Measurements from ENCODE around the gene CDC37. TPM values are rescaled to one million over a fixed set of nuclear protein-coding genes. Genes with fewer than 3 reads are reported as not detected.

Gene CDC37
- total RNA-seq, 1 experiment from 2014 or later = 260 TPM

- ChIA-PET POLR2A (no interaction called here), RAD21 (ENCODE audit: low non-redundant PET in 1 of 2, low total read pairs in 2 of 2, uncharacterized antibody in 2 of 2, unreplicated experiment in 2 of 2) (no interaction called here), CTCF (interaction anchor here (8.8 kb wide), 1 partner anchor 136 kb away, joined by 233 read pairs; no protein-coding TSS in a partner anchor)
- no peak overlapping the region for H3K4me3 ChIP-seq (replicated peaks in 1 of 2; ENCODE audit: low read depth in 1 of 2, low read length in 2 of 2)
- ATAC-seq (no peak), DNase-seq (ENCODE audit: low read depth, low spot score) (no peak)
- no peaks in the 10 kb centered on the region for H3K9me2 ChIP-seq (ENCODE audit: insufficient read depth)
- H3K9me3 ChIP-seq (ENCODE audit: control insufficient read depth in 1 of 2, insufficient read depth in 1 of 2, low read depth in 1 of 2, low read length in 2 of 2) = no peaks in the 10 kb centered on the region
- no peak overlapping the region for H3K27ac ChIP-seq (ENCODE audit: low read depth, low read length)
- peaks cover 0 to 6% of the 10 kb centered on the region in 2 experiments; a peak in 1 of 4 replicates for H3K4me1 ChIP-seq (ENCODE audit: control insufficient read depth in 1 of 2, insufficient read depth in 2 of 2, low read length in 2 of 2)
- peaks cover 30 to 54% of the 10 kb centered on the region in 2 experiments for H3K36me3 ChIP-seq (ENCODE audit: control insufficient read depth in 1 of 2, insufficient read depth in 2 of 2, low read length in 2 of 2)
- TF ChIP-seq ELF1 (IDR thresholded peaks at IDR 0.05; ENCODE audit: borderline replicate concordance, low read depth) = no peak
- no peak for TF ChIP-seq CBX3 (IDR thresholded peaks at IDR 0.05; ENCODE audit: low read depth)
- TF ChIP-seq EGR1 (IDR thresholded peaks at IDR 0.05; ENCODE audit: low read depth) = no peak
- TF ChIP-seq POLR2AphosphoS5 (IDR thresholded peaks at IDR 0.05; ENCODE audit: low read depth, low read length) = no peak
- TF ChIP-seq POLR2A (IDR thresholded peaks at IDR 0.05; ENCODE audit: borderline replicate concordance, extremely low read depth, insufficient read depth, insufficient read length) = no peak
- no peak for TF ChIP-seq EZH2phosphoT487 (IDR thresholded peaks at IDR 0.05; ENCODE audit: borderline replicate concordance)
- TF ChIP-seq RAD21 (IDR thresholded peaks at IDR 0.05; ENCODE audit: low read depth) = no peak
- H4K20me1 ChIP-seq (ENCODE audit: insufficient read depth) = peaks cover 16% of the 10 kb centered on the region; the same call in 1 of the 2 replicates
- H3K79me2 ChIP-seq (ENCODE audit: insufficient read depth, low read length) = peaks cover 50% of the 10 kb centered on the region
- BruUV-seq (replicated peaks) = no TSS peak
- H3K9ac ChIP-seq (ENCODE audit: low read length) = no peak overlapping the region
- H3K4me2 ChIP-seq (ENCODE audit: low read length) = no peak overlapping the region
- H2AFZ ChIP-seq (ENCODE audit: low read depth, low read length, poor library complexity, severe bottlenecking) = no peak overlapping the region
- intact Hi-C loops (cut with micrococcal nuclease) = no loop called here
- no peaks in the 10 kb centered on the region for H3K27me3 ChIP-seq (ENCODE audit: insufficient read depth, low read length)
Observed at GRCh38 chr19:10395003-10395402, 8.3 kb downstream of the CDC37 start.

DNA sequence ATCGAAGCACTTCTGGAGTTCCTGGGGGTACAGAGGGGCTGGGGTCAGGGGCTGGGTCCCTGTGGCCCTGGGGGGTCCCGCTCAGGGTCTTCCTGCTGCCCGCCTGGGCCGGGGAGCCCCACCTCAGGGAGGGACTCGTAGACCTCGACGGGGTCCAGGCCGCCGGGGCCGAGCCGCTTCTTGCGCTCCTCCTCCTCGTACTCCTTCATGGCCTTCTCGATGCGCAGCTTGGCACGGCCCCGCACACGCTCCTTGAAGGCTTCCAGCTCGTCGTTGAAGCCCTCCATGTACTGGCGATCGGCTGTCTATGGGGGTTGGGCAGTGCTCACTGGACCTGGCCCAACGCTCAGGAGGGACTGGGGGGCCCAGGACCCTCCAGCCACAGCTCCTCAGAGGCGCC is 10.2 kb downstream of the CDC37 start:
- CTCF ChIA-PET = interaction anchor here (0.7 to 8.8 kb wide), 3 partner anchors 9 to 134 kb away, joined by 3 to 233 read pairs (median 37); partner anchors contain the start of gene ICAM1
- H3K4me2 ChIP-seq (ENCODE audit: low read length) = no peak overlapping the region
- H3K4me1 ChIP-seq (ENCODE audit: control insufficient read depth in 1 of 2, insufficient read depth in 2 of 2, low read length in 2 of 2) = 0 out of 4 replicates have a peak, but pooled peaks cover 0 to 3% of the 10 kb centered on the region in 2 experiments
- no peaks in the 10 kb centered on the region for H3K27me3 ChIP-seq (ENCODE audit: insufficient read depth, low read length)
- RAD21 ChIA-PET (ENCODE audit: low non-redundant PET in 1 of 2, low total read pairs in 2 of 2, uncharacterized antibody in 2 of 2, unreplicated experiment in 2 of 2) = no interaction called here
- no peaks in the 10 kb centered on the region for H3K9me2 ChIP-seq (ENCODE audit: insufficient read depth)
- H3K79me2 ChIP-seq (ENCODE audit: insufficient read depth, low read length) = peaks cover 31% of the 10 kb centered on the region
- POLR2A ChIA-PET = no interaction called here
- intact Hi-C loops (cut with micrococcal nuclease) = no loop called here
- peaks cover 30 to 46% of the 10 kb centered on the region in 2 experiments for H3K36me3 ChIP-seq (ENCODE audit: control insufficient read depth in 1 of 2, insufficient read depth in 2 of 2, low read length in 2 of 2)
- H4K20me1 ChIP-seq (ENCODE audit: insufficient read depth) = peaks cover 13% of the 10 kb centered on the region; the same call in 1 of the 2 replicates
- H3K9ac ChIP-seq (ENCODE audit: low read length) = no peak overlapping the region
- H3K4me3 ChIP-seq (replicated peaks in 1 of 2; ENCODE audit: low read depth in 1 of 2, low read length in 2 of 2) = no peak overlapping the region
- DNase-seq (ENCODE audit: low read depth, low spot score) (no peak), ATAC-seq (no peak)
- no peak overlapping the region for H2AFZ ChIP-seq (ENCODE audit: low read depth, low read length, poor library complexity, severe bottlenecking)
- no peaks in the 10 kb centered on the region for H3K9me3 ChIP-seq (ENCODE audit: control insufficient read depth in 1 of 2, insufficient read depth in 1 of 2, low read depth in 1 of 2, low read length in 2 of 2)
- no peak overlapping the region for H3K27ac ChIP-seq (ENCODE audit: low read depth, low read length)
- no TSS peak for BruUV-seq (replicated peaks)
- TF ChIP-seq ZNF274 (IDR thresholded peaks at IDR 0.05; ENCODE audit: low read depth, low read length) (no peak), ELF1 (IDR thresholded peaks at IDR 0.05; ENCODE audit: borderline replicate concordance, low read depth) (no peak), EZH2 (IDR thresholded peaks at IDR 0.05) (no peak), JUND (IDR thresholded peaks at IDR 0.05) (no peak), EGR1 (IDR thresholded peaks at IDR 0.05; ENCODE audit: low read depth) (no peak), FOSL1 (IDR thresholded peaks at IDR 0.05; ENCODE audit: low read depth) (no peak), RAD21 (IDR thresholded peaks at IDR 0.05; ENCODE audit: low read depth) (no peak), POLR2A (IDR thresholded peaks at IDR 0.05; ENCODE audit: borderline replicate concordance, extremely low read depth, insufficient read depth, insufficient read length) (no peak), ZFX (IDR thresholded peaks at IDR 0.05) (no peak), SRF (IDR thresholded peaks at IDR 0.05; ENCODE audit: low read depth) (no peak), EZH2phosphoT487 (IDR thresholded peaks at IDR 0.05; ENCODE audit: borderline replicate concordance) (no peak), SP1 (IDR thresholded peaks at IDR 0.05; ENCODE audit: low read depth) (no peak)
- TF ChIP-seq, protein P1, sequence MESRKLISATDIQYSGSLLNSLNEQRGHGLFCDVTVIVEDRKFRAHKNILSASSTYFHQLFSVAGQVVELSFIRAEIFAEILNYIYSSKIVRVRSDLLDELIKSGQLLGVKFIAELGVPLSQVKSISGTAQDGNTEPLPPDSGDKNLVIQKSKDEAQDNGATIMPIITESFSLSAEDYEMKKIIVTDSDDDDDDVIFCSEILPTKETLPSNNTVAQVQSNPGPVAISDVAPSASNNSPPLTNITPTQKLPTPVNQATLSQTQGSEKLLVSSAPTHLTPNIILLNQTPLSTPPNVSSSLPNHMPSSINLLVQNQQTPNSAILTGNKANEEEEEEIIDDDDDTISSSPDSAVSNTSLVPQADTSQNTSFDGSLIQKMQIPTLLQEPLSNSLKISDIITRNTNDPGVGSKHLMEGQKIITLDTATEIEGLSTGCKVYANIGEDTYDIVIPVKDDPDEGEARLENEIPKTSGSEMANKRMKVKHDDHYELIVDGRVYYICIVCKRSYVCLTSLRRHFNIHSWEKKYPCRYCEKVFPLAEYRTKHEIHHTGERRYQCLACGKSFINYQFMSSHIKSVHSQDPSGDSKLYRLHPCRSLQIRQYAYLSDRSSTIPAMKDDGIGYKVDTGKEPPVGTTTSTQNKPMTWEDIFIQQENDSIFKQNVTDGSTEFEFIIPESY (IDR thresholded peaks at IDR 0.05; ENCODE audit: extremely low read depth, insufficient replicate concordance, low read length) = no peak
- TF ChIP-seq, protein P2, sequence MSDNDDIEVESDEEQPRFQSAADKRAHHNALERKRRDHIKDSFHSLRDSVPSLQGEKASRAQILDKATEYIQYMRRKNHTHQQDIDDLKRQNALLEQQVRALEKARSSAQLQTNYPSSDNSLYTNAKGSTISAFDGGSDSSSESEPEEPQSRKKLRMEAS (IDR thresholded peaks at IDR 0.05) = no peak
